DMS 273 treated with DMSO at 0.1 percent for 48 hours (cell line): ENCODE results near the gene PPP1R14D.

Experiments
- DNase-seq: peaks from one replicate; lab custom pipeline; 2025; lab: John Stamatoyannopoulos, UW

Gene PPP1R14D

DNA sequence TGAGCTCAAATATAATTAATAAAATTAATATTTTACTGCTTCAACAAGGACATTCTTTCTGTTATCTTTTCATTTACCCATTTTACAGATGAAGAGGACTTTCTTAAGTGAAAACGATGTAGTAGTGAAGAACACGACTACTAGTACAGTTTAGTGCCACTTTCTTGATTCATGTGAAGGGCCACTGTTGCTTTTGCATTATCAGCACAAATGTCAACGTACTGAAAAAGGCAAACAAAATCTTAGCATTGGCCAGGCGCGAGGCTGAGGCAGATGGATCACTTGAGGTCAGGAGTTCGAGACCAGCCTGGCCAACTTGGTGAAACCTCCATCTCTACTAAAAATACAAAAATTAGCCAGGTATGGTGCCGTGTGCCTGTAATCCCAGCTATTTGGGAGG, 9.5 kb downstream of the PPP1R14D start:
- DNase-seq: no peak

DNA sequence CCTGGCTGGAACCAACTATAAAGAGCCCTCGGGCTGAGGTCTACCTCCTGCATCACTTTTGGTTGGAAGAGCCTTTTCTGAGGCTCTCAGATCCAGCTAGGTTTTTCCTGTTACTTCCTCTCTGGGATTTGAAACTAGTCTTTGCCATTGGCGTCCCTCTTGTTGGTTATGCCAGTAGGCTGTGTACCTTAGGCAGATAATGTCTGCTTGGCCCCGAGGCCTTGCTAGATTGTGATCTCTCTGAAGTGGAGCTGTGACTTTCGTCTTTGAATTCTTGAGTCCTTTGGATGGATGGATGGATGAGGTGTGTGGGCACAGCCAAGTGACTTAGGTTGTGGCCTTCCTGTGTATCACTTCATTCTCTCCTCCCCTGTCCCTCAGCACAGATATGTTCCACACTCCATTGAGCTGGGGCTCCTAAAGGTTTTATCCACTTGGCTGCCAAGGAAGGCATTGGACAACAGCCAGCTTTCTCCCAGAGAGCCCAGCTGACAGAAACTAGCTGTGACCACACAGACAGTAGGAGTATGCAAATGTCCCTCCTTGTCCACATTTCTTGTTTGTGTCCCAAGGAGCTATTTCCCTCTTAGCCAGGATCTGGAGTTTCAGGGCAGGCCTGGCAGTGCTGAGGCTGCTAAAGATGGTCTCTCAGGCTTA, 13.3 kb downstream of the PPP1R14D start:
- no peak for DNase-seq

DNA sequence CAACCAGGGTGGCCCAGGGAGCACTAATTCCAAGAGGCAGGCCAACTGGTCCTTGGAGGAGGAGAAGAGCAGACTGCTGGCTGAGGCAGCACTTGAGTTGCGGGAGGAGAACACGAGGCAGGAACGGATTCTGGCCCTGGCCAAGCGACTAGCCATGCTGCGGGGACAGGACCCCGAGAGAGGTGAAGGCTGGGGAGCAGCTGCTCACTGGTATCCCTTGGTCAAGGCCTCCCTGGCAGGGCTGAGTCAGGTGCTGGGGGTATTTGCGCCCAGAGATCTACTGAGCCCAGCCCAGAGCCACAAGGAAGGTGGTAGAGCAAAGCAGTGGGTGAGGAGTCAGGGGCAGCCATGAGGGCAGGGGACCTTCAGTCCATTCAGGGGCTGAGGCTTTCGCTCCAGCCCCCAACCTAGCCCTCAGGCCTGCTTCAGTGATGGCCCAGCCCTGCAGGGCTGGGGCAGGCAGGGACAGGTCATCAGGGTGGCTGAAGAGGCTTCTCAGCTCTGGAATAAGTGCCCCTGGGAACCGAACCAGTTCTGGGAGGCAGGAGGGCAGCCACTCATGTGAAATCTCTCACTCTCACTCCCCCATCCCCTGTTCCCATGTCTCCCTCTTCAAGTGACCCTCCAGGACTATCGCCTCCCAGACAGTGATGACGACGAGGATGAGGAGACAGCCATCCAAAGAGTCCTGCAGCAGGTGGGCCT, 15.6 kb downstream of the PPP1R14D start:
- DNase-seq: no peak

DNA sequence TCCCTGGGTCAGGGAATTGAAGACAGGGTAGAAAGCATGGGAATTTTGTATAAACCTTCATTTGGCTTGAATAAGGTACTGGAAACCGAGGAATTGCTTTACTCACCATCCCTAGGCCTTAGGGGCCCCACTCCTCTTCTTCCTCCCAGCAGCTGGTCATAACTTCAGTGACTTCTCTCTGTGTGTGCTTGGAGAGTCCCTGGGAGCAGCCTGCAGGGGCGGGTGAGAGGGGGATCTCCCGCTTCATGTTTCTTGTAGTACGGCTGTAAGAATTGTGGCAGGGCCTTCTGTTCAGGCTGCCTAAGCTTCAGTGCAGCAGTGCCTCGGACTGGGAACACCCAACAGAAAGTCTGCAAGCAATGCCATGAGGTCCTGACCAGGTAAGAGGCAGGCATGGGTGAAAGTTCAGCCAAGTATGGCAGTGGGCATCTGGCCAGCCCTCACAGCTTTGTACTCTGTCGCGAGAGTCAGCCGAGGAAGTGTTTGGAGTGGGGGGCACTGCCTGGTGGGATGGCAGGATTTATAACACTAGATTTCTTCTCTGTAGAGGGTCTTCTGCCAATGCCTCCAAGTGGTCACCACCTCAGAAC, 19.6 kb downstream of the PPP1R14D start:
- no peak for DNase-seq

DNA sequence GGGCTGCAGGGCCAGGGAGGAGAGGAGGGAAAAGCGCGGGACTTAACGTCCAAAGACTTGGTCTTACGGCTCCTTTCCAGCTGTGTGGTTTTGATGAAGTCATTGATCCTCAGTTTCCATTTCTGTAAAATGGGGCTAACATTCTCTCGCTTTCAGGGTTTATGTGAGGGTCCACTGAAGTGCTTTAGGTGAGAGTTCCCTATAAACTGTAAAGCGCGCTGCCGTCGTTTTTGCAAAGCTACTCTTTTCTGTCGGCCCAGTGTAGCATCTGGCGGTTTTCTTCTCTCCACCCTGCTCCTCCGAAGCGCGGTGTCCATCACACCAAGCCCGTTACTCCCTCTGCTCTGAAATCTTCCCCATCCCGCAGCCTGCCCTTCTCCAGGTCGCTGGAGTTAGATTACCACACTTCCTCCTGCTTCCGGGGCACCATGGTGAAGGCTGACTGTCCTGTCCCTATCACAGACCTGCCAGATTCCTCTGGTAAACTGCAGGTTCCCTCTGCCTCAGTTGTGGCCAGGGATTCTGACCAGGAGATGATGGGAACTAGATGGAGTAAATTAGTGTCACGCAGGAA, 20.5 kb downstream of the PPP1R14D start:
- no peak for DNase-seq

DNA sequence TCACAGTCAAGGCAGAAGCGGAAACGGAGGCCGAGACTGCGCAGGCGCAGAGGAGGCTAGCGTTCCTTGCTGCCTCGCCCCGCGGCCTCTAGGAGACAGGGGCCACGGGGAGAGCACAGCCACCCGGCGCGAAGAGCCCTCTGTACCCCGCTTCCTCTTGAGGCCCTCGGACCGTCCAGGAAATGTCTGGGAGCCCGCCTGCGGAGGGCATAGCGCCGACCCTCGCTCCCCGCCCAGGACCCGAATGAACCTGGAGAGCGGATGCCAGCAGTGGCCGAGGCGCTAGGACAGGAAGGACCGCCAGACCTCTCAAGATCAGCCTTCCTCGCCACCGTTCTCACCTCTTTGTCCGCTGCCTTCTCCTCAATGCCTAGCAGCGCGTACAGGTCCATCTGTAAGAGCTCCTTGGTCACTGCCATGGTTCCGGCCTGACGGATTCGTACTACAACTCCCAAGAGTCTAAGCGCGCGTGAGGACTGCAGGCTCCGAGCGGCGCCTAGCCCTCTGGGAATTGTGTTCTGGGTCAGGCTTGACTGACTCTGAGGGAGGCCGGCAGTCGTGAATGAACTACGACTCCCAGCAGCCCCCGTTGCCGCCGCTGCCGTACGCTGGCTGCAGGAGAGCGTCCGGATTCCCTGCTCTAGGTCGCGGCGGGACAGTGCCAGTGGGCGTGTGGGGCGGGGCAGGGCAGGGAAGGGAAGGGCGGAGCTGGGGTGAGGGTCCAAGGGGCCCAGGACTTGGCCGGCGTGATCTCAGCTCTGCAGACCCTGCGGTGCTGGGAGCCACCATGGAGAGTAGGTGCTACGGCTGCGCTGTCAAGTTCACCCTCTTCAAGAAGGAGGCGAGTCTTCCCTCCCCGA, 21.2 kb downstream of the PPP1R14D start, which contains the start of the genes DNAJC17 and ZFYVE19:
Gene DNAJC17 (minus strand): TSS at position 446 of the 860 bp plus-strand sequence. CDS start 27 bp downstream, at position 419.
Gene ZFYVE19 (plus strand): TSS at position 62 of the 860 bp plus-strand sequence. CDS start 501 bp downstream, at position 563.
- DNase-seq: peak; percentile 90

DNA sequence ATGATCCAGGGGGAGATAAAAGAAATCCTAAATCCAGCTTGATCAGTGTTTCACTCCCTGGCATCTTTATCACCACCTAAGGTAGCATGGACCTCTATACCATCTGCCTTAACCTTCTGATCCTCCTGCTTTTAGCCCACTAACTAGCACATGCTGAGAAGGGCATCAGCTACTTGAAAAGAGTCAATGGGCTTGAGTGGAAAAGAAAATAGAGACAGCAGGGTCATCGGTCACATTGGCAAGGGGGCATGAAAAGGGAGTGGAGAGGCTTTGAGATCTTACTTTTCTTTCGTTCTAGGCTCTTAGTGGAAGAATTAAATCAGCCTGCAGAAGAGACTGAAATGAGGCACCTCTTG, 21.9 kb downstream of the PPP1R14D start:
- DNase-seq: no peak

DNA sequence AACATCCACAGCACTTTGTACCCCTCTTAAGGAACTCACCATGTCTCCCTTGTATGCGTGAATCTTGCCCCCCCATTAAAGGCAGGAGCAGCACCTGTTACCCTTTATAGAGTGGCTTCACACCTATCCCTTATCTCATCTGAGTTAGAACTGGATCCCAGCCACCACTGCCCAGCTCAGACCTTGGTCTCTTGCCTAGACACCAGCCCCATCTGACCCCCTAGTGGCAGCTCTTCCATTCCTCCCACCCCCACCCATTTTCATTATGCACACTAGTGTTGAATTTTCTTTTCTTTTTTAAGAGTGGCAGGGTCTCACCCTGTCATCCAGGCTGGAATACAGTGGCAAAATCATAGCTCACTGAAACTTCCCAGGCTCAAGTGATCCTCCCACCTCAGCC, 24.8 kb downstream of the PPP1R14D start:
- DNase-seq: no peak

DNA sequence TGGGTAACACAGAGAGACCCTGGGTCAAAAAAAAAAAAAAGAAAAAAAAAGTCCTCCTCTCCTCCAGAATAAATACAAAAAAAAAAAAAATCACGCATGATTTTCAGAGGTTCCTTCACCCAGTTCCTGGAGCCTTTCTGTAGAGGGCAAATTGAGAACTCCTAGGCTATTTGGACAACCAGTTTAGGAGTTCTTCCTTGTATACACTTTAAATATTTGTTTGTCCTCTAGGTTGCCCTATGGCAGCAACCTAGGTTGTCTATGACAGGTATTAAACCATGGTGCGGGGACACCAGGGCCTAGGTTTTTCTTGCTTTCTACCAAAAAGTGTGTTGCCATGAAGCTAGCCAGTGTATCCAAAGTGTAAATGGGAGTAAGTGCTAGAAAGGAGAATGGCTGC, 25.4 kb downstream of the PPP1R14D start:
- DNase-seq: no peak

DNA sequence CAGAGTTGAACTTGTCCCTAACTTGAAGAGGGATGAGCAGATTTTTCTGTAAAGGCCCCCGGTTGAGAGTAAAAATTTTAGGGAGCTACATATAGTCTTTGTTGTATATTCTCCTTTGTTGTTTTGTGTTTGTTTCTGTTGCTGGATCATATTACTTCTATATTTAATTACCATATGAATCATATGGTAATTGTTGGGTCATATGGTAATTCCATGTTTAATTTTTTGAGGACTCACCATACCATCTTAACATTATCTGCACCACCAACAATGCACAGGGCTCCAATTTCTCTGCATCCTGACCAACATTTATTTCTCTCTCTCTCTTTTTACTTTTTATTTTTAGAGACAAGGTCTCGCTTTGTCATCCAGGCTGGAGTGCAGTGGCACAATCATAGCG, 29.0 kb downstream of the PPP1R14D start:
- DNase-seq: no peak

DNA sequence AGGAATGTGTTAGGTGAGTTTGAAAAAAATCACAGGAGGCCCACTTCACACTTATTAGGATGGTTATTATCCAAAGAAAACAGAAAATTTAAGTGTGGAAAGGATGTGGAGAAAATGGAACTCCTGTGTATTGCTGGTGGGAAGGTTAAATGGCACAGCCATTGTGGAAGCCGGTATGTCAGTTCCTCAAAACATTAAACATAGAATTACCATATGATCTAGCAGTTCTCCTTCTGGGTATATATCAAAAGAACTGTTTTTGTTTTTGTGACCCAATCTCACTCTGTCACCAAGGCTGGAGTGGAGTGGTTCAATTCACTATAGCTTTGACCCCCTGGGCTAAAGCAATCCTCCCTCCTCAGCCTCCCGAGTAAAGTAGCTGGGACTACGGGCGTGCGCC, 32.0 kb downstream of the PPP1R14D start:
- DNase-seq: no peak

DNA sequence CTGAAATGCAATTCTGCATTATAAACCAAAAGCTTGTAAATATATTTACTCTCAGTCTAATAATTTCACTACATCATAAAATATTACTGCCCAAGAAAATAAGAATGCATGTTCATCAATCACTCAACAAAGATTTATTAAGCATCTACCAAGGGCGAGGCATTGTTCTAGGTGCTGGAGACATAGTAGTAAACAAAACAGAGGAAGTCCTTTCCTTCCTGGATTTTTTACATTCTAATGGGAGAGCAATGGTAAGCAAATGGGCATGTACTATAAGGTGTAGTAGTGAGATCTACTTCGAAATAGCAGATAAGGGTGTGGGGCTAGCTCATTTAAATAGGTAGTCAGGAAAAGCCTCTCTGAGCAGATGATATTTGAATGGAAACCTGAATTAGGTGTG, 32.5 kb downstream of the PPP1R14D start:
- no peak for DNase-seq

DNA sequence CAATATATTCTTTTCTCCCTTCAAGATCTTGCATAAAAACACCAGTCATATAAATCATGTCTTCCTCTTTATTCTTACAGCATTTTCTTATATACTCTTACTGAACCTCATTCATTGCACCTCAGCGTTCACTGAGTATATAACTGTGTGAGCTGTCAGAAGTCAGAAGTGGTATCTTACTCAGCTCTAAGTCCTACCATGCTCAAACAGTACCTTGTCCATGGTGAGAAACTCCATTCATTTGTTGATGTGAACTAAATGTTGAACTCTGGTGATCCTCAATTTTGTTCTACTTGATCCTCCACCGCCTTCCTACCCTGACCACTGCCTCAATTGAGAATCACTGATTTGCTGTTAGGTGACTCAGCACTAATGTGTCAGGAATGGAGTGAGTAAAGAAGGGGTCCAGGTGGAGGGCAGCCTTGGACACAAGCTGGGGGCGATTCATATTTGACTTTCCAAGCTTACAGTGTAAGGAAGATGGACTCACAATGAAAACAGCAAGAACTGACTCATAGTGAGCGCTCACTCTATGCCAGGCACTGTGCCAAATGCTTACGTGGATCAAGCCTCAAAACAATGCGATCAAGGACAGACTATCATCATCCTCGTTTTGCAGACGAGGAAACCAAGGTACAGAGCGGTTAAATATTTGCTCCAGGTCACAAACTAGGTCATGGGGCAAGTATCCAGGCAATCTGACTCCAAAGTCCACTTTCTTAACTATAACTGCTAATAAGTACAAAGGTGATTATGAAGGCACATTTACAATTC, 35.1 kb downstream of the PPP1R14D start:
- no peak for DNase-seq

DNA sequence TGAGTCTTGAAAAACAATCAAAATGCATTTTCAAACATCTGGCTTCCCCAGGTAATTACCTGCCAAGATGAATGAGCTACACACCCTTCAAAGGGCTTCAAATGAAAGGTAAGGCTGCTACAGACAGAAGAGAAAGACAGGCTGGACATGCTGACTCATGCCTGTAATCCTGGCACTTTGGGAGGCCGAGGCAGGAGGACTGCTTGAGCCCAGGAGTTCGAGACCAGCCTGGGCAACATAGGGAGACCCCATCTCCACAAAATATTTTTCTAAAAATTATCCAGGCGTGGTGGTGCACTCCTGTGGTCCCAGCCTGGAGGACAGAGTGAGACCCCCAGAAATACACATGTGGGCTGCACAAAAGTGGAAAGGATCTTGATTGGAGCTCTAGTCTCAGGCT, 36.1 kb downstream of the PPP1R14D start:
- no peak for DNase-seq

DNA sequence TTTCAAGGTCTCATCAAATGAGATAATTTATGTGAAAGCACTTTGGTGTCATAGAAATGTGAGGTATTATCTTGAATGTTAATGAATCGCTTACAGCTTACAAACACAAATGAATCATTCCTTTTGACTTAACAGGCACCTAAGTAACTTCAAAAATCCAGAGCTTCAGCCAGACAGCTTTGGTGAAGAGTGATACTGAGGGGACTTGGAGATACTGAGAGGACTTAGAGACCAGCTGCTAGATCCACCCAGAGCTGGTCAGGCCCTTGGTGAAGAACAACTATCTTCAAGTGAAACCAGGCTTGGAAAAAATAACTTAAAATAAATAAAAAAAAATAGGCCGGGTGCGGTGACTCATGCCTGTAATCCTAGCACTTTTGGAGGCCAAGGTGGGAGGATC, 37.8 kb downstream of the PPP1R14D start:
- no peak for DNase-seq

DNA sequence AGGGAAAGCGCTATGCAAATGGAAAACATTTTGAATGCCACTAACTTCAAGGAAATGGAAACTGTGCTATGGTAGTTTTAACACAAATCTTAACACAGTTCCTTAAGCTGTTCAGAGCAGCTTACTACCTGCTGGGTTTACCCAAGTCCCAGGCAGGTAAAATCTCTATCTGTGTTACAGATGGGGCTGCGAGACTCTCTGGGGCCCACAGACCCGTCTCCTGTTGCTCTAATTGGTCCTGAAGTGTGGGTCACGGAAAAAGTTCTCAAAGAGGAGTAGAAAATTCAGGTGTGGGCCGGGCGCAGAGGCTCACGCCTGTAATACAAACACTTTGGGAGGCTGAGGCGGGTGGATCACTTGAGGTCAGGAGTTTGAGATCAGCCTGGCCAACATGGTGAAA, 38.5 kb downstream of the PPP1R14D start:
- DNase-seq: no peak

DNA sequence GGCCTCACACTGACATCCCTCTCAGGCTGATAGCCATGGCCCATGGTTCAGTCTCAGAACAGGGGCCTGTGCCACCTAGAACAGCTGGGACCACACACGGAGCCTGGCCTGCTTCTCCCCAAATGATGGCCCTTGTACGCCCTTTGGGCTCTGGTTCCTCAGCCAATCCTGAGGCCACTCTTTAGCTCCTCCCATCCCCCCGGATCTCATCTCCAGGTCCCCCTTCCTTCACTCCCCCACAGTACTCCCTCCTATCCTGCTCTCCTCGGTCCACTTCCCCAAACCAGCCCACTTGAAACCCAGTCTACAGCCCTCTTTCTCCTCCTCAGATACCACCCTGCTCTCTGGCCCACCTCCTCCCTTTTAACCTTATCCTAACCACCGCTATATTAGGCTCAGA, 39.4 kb downstream of the PPP1R14D start:
- DNase-seq: no peak

DNA sequence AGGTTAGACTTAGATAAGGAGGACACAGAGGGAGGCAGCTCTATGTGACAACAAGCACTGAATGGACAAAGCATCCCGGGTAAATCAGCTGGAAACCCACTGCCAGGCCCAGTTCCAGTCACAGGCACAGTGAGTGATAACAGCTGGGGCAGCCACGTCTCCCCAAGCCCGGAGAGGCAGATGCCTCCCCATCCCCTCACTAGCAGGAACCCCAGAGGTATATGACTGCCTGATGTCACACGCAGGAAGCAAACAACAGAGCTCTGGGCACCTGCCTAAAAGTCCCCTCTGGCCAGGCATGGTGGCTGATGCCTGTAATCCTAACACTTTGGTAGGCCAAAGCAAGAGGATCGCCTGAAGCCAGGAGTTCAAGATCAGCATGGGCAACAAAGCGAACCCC, 40.5 kb downstream of the PPP1R14D start:
- DNase-seq: no peak

DNA sequence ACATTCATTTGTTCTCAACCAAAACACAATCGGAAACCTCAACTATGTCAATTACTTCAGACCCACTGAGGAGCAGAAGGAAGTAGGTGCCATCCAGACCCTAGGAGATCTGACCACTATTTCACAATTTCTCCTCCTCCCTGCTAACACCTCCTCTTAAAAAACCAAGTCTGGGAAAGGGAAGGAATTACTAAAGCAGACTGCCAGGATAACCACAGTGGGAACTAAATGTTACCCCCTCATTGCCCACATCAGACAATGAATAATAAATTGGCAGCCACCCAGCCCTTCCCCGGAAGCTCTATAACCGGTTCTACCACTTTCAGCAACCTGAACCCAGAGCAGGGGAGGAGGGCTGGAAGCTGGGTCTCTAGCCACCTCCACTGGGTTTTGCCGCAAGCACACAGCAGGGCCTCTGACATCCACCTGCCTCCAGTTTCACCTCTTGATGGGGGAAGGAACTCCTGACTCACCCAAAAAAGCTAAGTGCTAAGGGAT, 41.1 kb downstream of the PPP1R14D start:
- DNase-seq: no peak

DNA sequence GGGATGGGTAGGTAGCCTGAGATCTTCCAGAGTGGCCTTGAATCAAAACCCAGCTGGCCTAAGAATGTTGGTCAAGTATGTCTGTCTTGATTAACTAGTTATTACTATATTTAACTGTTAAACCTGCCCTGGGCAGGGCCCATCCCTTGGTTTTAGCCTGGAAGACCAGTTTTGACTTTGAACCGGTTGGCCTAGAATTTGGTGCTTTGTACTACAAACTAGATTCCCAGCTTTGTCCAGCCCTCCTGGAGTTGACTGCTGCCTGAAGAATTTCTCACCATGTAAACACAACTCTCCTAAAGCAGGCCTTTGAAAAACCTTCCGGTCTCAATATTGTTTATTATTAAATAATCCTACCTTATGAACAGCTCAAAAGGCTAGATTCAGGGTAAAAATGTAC, 42.7 kb downstream of the PPP1R14D start:
- DNase-seq: no peak

DNA sequence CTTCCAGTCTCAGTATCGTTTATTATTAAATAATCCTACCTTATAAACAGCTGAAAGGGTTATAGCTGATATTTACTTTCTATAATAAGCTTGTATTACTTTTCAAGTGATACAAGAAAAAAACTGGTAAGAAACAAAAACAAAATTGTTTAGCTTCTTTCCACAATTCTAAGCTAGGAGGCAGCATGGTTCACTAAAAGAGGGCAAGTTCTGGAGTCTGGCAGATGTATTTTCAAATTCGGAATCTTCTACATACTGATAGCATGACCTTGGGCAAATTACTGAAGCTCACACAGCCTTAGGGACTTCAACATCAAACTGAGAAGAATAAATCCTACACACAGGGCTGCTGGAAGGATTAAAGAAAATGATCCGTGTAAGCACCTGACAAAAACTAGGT, 43.3 kb downstream of the PPP1R14D start:
- DNase-seq: no peak
